ENCODE results near the gene LUZP4. TPM values are rescaled to one million over a fixed set of nuclear protein-coding genes. Genes with fewer than 3 reads are reported as not detected.

LUZP4 gene
- total and polyA plus RNA-seq, 12 donors: not detected

- TF ChIP-seq CTCF (IDR thresholded peaks at IDR 0.05): no peak
Observed at GRCh38 chrX:115332832-115333231, 43.3 kb downstream of the LUZP4 start.

GRCh38 chrX:115333446-115333845, 43.9 kb downstream of the LUZP4 start:
- no peaks in the 10 kb centered on the region for H3K36me3 ChIP-seq
- no peaks in the 10 kb centered on the region for H3K9me3 ChIP-seq
- peaks cover 0 to 25% (median 0%) of the 10 kb centered on the region in 9 donors for H3K4me1 ChIP-seq
- no peak overlapping the region for H3K4me3 ChIP-seq
- 74 to 82% methylated on average over 6 of the region's 6 CpGs for WGBS, 2 donors
- H3K27me3 ChIP-seq: peaks cover 0 to 40% (median 0%) of the 10 kb centered on the region in 7 donors
- TF ChIP-seq CTCF (IDR thresholded peaks at IDR 0.05): no peak
- intact Hi-C loops (cut with DNase I): loop anchor here in 9 of 10 donors (2.0 to 10.0 kb wide), 9 partner anchors 121 to 609 kb away; partner anchors contain the start of gene PLS3 (in 5 of the 9)
- no peak overlapping the region for H3K27ac ChIP-seq
- DNase-seq: no peak
- ATAC-seq: no peak

More at GRCh38 chrX:115332832-115333231, 43.3 kb downstream of the LUZP4 start:
- 73 to 76% methylated on average over 4 of the region's 4 CpGs for WGBS, 2 donors
- ATAC-seq (no peak), DNase-seq (no peak)
- Histone ChIP-seq H3K4me3 (no peak overlapping the region), H3K36me3 (no peaks in the 10 kb centered on the region), H3K27me3 (peaks cover 0 to 35% (median 0%) of the 10 kb centered on the region in 7 donors), H3K9me3 (no peaks in the 10 kb centered on the region), H3K4me1 (peaks cover 0 to 19% (median 0%) of the 10 kb centered on the region in 9 donors), H3K27ac (no peak overlapping the region)
- intact Hi-C loops (cut with DNase I): loop anchor here in 9 of 10 donors (2.0 to 10.0 kb wide), 9 partner anchors 122 to 609 kb away; partner anchors contain the start of gene PLS3 (in 5 of the 9)

GRCh38 chrX:115337491-115338144, 48.1 kb downstream of the LUZP4 start:
- Histone ChIP-seq H3K4me1 (peaks cover 0 to 24% (median 0%) of the 10 kb centered on the region in 9 donors), H3K9me3 (no peaks in the 10 kb centered on the region), H3K4me3 (no peak overlapping the region), H3K27me3 (peaks cover 0 to 51% (median 0%) of the 10 kb centered on the region in 7 donors), H3K36me3 (no peaks in the 10 kb centered on the region), H3K27ac (peak overlapping the region in 3 of 10 donors; percentile 5 to 56 (median 15))
- WGBS, 2 donors: 40 to 53% methylated on average over 5 of the region's 5 CpGs
- DNase-seq (peak in 1 of 2 donors; percentile 7), ATAC-seq (peak in 4 of 8 donors; percentile 38 to 62 (median 57))
- intact Hi-C loops (cut with DNase I): loop anchor here in 5 of 10 donors (5.0 to 10.0 kb wide), 5 partner anchors 117 to 355 kb away; partner anchors contain the start of gene PLS3 (in 2 of the 5)
- no peak for TF ChIP-seq CTCF (IDR thresholded peaks at IDR 0.05)

- no peaks in the 10 kb centered on the region for H3K9me3 ChIP-seq
- intact Hi-C loops (cut with DNase I): loop anchor here in 5 of 10 donors (5.0 to 10.0 kb wide), 6 partner anchors 115 to 353 kb away; partner anchors contain the start of gene PLS3 (in 2 of the 5)
- H3K36me3 ChIP-seq: no peaks in the 10 kb centered on the region
- WGBS, 2 donors: 57 to 72% methylated on average over 3 of the region's 3 CpGs
- no peak for ATAC-seq
- peaks cover 0 to 30% (median under 1%) of the 10 kb centered on the region in 9 donors for H3K4me1 ChIP-seq
- no peak for DNase-seq
- no peak overlapping the region for H3K4me3 ChIP-seq
- TF ChIP-seq CTCF (IDR thresholded peaks at IDR 0.05): no peak
- H3K27me3 ChIP-seq: peaks cover 0 to 59% (median 0%) of the 10 kb centered on the region in 7 donors
- no peak overlapping the region for H3K27ac ChIP-seq
Observed at GRCh38 chrX:115339441-115340025, 50.0 kb downstream of the LUZP4 start.

All from heart right ventricle (tissue), 16 donors.